ENCODE results near the gene SEC16B.
"Not testable (repeated sequence)": the region's sequence is repeated elsewhere in the genome, so short reads cannot be mapped to it uniquely, and the experiment has no call there.

SEC16B gene

GRCh38 chr1:177969825-177970371 is at the start of gene SEC16B:
Gene SEC16B (minus strand): TSS chr1:177970058. CDS start chr1:177967981, 2,077 bp downstream.
- DNase-seq = no peak

GRCh38 chr1:178019622-178020021 is 49.8 kb upstream of the SEC16B start:
- DNase-seq = no peak

GRCh38 chr1:178019208-178019607 is 49.4 kb upstream of the SEC16B start:
- no peak for DNase-seq

GRCh38 chr1:178017517-178017916 is 47.7 kb upstream of the SEC16B start:
- no peak for DNase-seq

- DNase-seq = no peak
Observed at GRCh38 chr1:178011864-178012503, 42.1 kb upstream of the SEC16B start.

GRCh38 chr1:178011465-178011828 is 41.6 kb upstream of the SEC16B start:
- no peak for DNase-seq

GRCh38 chr1:178010674-178011464 is 41.0 kb upstream of the SEC16B start:
- DNase-seq = no peak

GRCh38 chr1:178006043-178006442 is 36.2 kb upstream of the SEC16B start:
- no peak for DNase-seq

- DNase-seq = no peak
Observed at GRCh38 chr1:178005450-178005849, 35.6 kb upstream of the SEC16B start.

- no peak for DNase-seq
Observed at GRCh38 chr1:178004926-178005391, 35.1 kb upstream of the SEC16B start.

GRCh38 chr1:177998696-177999631 is 29.1 kb upstream of the SEC16B start:
- no peak for DNase-seq

- no peak for DNase-seq
Observed at GRCh38 chr1:177996957-177997356, 27.1 kb upstream of the SEC16B start.

- no peak for DNase-seq
Observed at GRCh38 chr1:177995369-177995768, 25.5 kb upstream of the SEC16B start.

GRCh38 chr1:177986281-177986680 is 16.4 kb upstream of the SEC16B start:
- not testable (repeated sequence) for DNase-seq

- no peak for DNase-seq
Observed at GRCh38 chr1:177984761-177985160, 14.9 kb upstream of the SEC16B start.

GRCh38 chr1:177984136-177984525 is 14.3 kb upstream of the SEC16B start:
- no peak for DNase-seq

- no peak for DNase-seq
Observed at GRCh38 chr1:177983482-177984135, 13.8 kb upstream of the SEC16B start.

GRCh38 chr1:177983077-177983476 is 13.2 kb upstream of the SEC16B start:
- DNase-seq = no peak

- DNase-seq = no peak
Observed at GRCh38 chr1:177981200-177981599, 11.3 kb upstream of the SEC16B start.

- no peak for DNase-seq
Observed at GRCh38 chr1:177979272-177979671, 9.4 kb upstream of the SEC16B start.

GRCh38 chr1:177978530-177978929 is 8.7 kb upstream of the SEC16B start:
- DNase-seq = no peak

- DNase-seq = no peak
Observed at GRCh38 chr1:177977141-177977540, 7.3 kb upstream of the SEC16B start.
